Measurements from ENCODE around the gene IL23R. TPM values are rescaled to one million over a fixed set of nuclear protein-coding genes. Genes with fewer than 3 reads are reported as not detected.

The IL23R gene
- total and polyA plus RNA-seq, 2 of the 8 experiments (the other 6 are each of a cell fraction or from before 2014, with no cell fraction given): not detected

DNA sequence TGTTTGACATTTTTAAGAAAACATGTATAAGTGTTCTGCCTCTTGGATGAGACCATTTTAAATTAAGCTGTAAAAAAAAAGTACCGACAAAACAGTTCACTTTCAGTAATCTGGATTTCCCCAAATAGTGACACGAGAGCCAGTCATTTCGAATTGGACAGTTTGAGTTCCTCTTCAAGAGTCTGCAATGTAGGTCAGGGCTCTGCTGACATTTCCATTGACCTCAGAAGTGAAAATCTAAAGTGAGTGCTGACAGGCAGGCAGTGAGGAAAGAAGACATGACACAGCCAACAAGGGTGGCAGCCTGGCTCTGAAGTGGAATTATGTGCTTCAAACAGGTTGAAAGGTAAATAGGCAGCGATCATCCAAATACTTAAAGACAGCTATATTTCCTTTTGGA, at the start of gene IL23R (continued):
- TF ChIP-seq, protein P1, sequence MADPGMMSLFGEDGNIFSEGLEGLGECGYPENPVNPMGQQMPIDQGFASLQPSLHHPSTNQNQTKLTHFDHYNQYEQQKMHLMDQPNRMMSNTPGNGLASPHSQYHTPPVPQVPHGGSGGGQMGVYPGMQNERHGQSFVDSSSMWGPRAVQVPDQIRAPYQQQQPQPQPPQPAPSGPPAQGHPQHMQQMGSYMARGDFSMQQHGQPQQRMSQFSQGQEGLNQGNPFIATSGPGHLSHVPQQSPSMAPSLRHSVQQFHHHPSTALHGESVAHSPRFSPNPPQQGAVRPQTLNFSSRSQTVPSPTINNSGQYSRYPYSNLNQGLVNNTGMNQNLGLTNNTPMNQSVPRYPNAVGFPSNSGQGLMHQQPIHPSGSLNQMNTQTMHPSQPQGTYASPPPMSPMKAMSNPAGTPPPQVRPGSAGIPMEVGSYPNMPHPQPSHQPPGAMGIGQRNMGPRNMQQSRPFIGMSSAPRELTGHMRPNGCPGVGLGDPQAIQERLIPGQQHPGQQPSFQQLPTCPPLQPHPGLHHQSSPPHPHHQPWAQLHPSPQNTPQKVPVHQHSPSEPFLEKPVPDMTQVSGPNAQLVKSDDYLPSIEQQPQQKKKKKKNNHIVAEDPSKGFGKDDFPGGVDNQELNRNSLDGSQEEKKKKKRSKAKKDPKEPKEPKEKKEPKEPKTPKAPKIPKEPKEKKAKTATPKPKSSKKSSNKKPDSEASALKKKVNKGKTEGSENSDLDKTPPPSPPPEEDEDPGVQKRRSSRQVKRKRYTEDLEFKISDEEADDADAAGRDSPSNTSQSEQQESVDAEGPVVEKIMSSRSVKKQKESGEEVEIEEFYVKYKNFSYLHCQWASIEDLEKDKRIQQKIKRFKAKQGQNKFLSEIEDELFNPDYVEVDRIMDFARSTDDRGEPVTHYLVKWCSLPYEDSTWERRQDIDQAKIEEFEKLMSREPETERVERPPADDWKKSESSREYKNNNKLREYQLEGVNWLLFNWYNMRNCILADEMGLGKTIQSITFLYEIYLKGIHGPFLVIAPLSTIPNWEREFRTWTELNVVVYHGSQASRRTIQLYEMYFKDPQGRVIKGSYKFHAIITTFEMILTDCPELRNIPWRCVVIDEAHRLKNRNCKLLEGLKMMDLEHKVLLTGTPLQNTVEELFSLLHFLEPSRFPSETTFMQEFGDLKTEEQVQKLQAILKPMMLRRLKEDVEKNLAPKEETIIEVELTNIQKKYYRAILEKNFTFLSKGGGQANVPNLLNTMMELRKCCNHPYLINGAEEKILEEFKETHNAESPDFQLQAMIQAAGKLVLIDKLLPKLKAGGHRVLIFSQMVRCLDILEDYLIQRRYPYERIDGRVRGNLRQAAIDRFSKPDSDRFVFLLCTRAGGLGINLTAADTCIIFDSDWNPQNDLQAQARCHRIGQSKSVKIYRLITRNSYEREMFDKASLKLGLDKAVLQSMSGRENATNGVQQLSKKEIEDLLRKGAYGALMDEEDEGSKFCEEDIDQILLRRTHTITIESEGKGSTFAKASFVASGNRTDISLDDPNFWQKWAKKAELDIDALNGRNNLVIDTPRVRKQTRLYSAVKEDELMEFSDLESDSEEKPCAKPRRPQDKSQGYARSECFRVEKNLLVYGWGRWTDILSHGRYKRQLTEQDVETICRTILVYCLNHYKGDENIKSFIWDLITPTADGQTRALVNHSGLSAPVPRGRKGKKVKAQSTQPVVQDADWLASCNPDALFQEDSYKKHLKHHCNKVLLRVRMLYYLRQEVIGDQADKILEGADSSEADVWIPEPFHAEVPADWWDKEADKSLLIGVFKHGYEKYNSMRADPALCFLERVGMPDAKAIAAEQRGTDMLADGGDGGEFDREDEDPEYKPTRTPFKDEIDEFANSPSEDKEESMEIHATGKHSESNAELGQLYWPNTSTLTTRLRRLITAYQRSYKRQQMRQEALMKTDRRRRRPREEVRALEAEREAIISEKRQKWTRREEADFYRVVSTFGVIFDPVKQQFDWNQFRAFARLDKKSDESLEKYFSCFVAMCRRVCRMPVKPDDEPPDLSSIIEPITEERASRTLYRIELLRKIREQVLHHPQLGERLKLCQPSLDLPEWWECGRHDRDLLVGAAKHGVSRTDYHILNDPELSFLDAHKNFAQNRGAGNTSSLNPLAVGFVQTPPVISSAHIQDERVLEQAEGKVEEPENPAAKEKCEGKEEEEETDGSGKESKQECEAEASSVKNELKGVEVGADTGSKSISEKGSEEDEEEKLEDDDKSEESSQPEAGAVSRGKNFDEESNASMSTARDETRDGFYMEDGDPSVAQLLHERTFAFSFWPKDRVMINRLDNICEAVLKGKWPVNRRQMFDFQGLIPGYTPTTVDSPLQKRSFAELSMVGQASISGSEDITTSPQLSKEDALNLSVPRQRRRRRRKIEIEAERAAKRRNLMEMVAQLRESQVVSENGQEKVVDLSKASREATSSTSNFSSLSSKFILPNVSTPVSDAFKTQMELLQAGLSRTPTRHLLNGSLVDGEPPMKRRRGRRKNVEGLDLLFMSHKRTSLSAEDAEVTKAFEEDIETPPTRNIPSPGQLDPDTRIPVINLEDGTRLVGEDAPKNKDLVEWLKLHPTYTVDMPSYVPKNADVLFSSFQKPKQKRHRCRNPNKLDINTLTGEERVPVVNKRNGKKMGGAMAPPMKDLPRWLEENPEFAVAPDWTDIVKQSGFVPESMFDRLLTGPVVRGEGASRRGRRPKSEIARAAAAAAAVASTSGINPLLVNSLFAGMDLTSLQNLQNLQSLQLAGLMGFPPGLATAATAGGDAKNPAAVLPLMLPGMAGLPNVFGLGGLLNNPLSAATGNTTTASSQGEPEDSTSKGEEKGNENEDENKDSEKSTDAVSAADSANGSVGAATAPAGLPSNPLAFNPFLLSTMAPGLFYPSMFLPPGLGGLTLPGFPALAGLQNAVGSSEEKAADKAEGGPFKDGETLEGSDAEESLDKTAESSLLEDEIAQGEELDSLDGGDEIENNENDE (IDR thresholded peaks at IDR 0.05; ENCODE audit: insufficient replicate concordance, low read length): no peak
- TF ChIP-seq BACH1 (IDR thresholded peaks at IDR 0.05; ENCODE audit: low read length): no peak
- no peak for TF ChIP-seq PHF8 (conservative IDR thresholded peaks at IDR 0.05; ENCODE audit: low read depth, low read length)
- no peak for TF ChIP-seq CBX5 (IDR thresholded peaks at IDR 0.05; ENCODE audit: low read depth, low read length)
- TF ChIP-seq POLR2AphosphoS5 (IDR thresholded peaks at IDR 0.05; ENCODE audit: low read depth, low read length): no peak
- TF ChIP-seq, protein P2, sequence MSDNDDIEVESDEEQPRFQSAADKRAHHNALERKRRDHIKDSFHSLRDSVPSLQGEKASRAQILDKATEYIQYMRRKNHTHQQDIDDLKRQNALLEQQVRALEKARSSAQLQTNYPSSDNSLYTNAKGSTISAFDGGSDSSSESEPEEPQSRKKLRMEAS (IDR thresholded peaks at IDR 0.05): no peak
- no peak for TF ChIP-seq KDM5A (IDR thresholded peaks at IDR 0.05; ENCODE audit: low read length)
- no peak for TF ChIP-seq CHD2 (IDR thresholded peaks at IDR 0.05; ENCODE audit: low read length)
- TF ChIP-seq, protein P3, sequence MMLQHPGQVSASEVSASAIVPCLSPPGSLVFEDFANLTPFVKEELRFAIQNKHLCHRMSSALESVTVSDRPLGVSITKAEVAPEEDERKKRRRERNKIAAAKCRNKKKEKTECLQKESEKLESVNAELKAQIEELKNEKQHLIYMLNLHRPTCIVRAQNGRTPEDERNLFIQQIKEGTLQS (IDR thresholded peaks at IDR 0.05; ENCODE audit: insufficient read depth, low read depth, low read length): no peak
- TF ChIP-seq KDM1A (IDR thresholded peaks at IDR 0.05; ENCODE audit: borderline replicate concordance, low read length): no peak
- TF ChIP-seq BRCA1 (IDR thresholded peaks at IDR 0.05; ENCODE audit: low read depth, low read length): no peak
- TF ChIP-seq TAF1 (IDR thresholded peaks at IDR 0.05; ENCODE audit: low read depth, low read length): no peak
- TF ChIP-seq SP1 (IDR thresholded peaks at IDR 0.05; ENCODE audit: low read depth, low read length): no peak

All from H1 (cell line).